Aorta (tissue), 5 donors: Measurements from ENCODE around the gene ZNF688. TPM values are rescaled to one million over a fixed set of nuclear protein-coding genes. Genes with fewer than 3 reads are reported as not detected.

Experiments used
- ATAC-seq: fragments of 200-7000 bp; cut with Tn5 transposase; one replicate; pipeline ENCODE4 v1.9.1; 2022; ENCODE audit warnings: moderate library complexity; ENCODE audit not compliant: low FRiP score
- DNase-seq, 2 donors: peaks; one replicate each; pipeline ENCODE4 v3.0.0-alpha.2; 2020
- H3K27ac ChIP-seq, 2 donors: one replicate each; pipeline ENCODE4 v1.5.1; 2013; ENCODE audit warnings: low read length in 2 of 2, mild to moderate bottlenecking in 2 of 2, moderate library complexity in 2 of 2, control low read depth in 1 of 2, inconsistent platforms in 1 of 2, low read depth in 1 of 2
- H3K27me3 ChIP-seq, 2 donors: one replicate each; pipeline ENCODE4 v1.6.1; 2013; ENCODE audit warnings: control low read depth in 1 of 2, low read length in 1 of 2, mild to moderate bottlenecking in 1 of 2, moderate library complexity in 1 of 2; ENCODE audit not compliant: insufficient read depth in 2 of 2, control insufficient read depth in 1 of 2
- H3K36me3 ChIP-seq, 2 donors: one replicate each; pipeline ENCODE4 v1.6.1; 2013; ENCODE audit warnings: control low read depth in 1 of 2, low read length in 1 of 2, mild to moderate bottlenecking in 1 of 2; ENCODE audit not compliant: insufficient read depth in 2 of 2, control insufficient read depth in 1 of 2
- H3K4me1 ChIP-seq, 2 donors: one replicate each; pipeline ENCODE4 v1.6.1; 2013; ENCODE audit warnings: low read length in 2 of 2, control low read depth in 1 of 2, mild to moderate bottlenecking in 1 of 2, moderate library complexity in 1 of 2; ENCODE audit not compliant: insufficient read depth in 2 of 2, control insufficient read depth in 1 of 2
- H3K4me3 ChIP-seq, 2 donors: one replicate each; pipeline ENCODE4 v1.5.1; 2013; ENCODE audit warnings: low read length in 2 of 2, control low read depth in 1 of 2, mild to moderate bottlenecking in 1 of 2
- H3K9me3 ChIP-seq: one replicate; pipeline ENCODE4 v1.6.1; 2013; ENCODE audit warnings: mild to moderate bottlenecking, low read length; ENCODE audit not compliant: control insufficient read depth
- WGBS, 2 donors: extraction: QIAGEN DNeasy Blood & Tissue Kit; methylation state at CpG; one replicate each; pipeline ENCODE4 v1.1.7; 2013; 5-methylcytosine and 5-hydroxymethylcytosine counted together
- intact Hi-C, 2 donors: fragments of 100-400 bp; cut with DNase I; formaldehyde crosslinking; loops; one replicate each; pipeline versions ENCODE4 v1.14.2 to v1.15.0; 2022
- polyA plus RNA-seq, 2 donors: library from polyadenylated mRNA; stranded (reverse); fragments of 200-250 nt; gene quantifications; one replicate each; pipeline ENCODE4 v1.2.3, GENCODE V29; 2013
- total RNA-seq, 2 donors: library from RNA; stranded (reverse); fragmentation: NEBNext Ultra II Directional; extraction: Animal tissue kit (Norgen Biotek cat#: 25700); gene quantifications; one replicate each; pipeline ENCODE4 v1.2.1, GENCODE V29; 2021
- donor health status: healthy with polysubstance abuse.
- donor health status: Bipolar disorder and iron deficiency.
- donor health status: DM: no; HTN: no; CAD: no.
- donor health status: DM: no; HTN: no; CAD: no.
- donor health status: DM: yes; HTN: yes; CAD: no.

The ZNF688 gene
- total and polyA plus RNA-seq, 4 donors = 9.0 to 20.2 (median 15.1) TPM

DNA sequence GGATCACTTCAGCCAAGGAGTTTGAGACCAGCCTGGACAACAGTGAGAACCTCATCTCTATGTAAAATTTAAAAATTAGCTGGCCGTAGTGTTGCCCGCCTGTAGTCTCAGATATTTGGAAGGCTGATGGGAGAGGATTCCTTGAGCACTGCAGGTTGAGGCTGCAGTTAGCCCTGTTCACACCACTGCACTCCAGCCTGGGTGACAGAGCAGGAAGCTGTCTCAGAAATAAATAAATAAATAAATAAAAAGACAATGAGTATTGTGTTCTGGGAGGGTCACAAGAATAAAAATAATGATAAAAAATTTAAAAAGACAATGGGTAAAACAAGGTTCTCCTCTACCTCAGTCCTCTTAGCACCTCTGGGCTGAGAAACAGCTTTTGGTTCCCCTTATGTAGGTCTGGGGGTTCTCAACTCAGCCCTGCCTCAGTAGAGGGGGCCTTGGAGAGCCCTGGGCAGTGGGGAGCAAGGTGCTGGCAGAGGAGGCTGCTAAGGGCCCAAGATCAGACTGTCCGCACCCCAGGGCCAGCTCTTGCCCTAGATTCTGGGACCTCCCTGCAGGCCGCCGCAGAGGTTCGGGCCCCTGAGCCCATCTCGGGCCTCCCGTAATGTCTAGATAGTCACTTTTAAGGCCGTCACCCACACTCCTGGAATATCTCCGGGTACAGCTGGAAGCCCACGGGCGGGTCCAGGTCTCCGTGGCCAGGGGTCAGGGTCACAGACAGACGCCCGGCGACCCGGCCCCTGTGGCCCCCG, 16.8 kb downstream of the ZNF688 start:
- Histone ChIP-seq H3K4me3 (no peak overlapping the region), H3K4me1 (no peaks in the 10 kb centered on the region), H3K27ac (no peak overlapping the region), H3K36me3 (peaks cover 0 to 4% of the 10 kb centered on the region in 2 donors), H3K9me3 (no peaks in the 10 kb centered on the region), H3K27me3 (no peaks in the 10 kb centered on the region)
- intact Hi-C loops = no loop called here
- 94 to 95% methylated on average over 18 of the region's 18 CpGs for WGBS, 2 donors
- ATAC-seq = no peak
- no peak for DNase-seq

DNA sequence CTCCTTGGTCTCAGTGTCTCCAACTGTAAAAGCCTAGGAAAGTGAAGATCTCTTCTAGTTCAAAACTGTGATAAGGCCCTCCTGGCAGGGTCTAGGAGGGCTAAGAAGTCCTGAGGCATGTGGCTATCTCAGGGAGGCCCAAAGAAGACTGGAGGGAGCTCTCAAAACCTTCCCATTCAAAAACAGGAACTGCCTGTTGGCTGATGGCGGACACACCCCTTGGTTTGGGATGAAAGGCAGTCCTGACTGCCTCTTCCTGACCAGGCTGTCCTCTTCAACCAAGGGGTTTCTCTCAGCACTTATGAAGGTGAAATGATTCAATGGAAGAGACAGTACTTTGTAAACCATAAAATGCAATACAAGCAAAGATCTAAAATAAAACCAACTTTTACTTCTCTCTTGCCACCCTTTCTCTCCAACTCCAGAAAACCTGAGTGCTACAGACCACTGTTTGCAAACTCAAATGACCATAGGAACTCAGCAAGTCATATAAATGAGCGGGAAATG, 18.1 kb downstream of the ZNF688 start:
- no peaks in the 10 kb centered on the region for H3K4me1 ChIP-seq
- no peak overlapping the region for H3K4me3 ChIP-seq
- H3K36me3 ChIP-seq = peaks cover 0 to 4% of the 10 kb centered on the region in 2 donors
- no peaks in the 10 kb centered on the region for H3K27me3 ChIP-seq
- intact Hi-C loops = no loop called here
- DNase-seq (no peak), ATAC-seq (no peak)
- WGBS, 2 donors = 89 to 91% methylated on average over 2 of the region's 2 CpGs
- no peak overlapping the region for H3K27ac ChIP-seq
- no peaks in the 10 kb centered on the region for H3K9me3 ChIP-seq

GRCh38 chr16:30552956-30553355, 18.6 kb downstream of the ZNF688 start:
- 80 to 81% methylated on average over 4 of the region's 4 CpGs for whole genome bisulfite sequencing, 2 donors
- DNase-seq (no peak), ATAC-seq (no peak)
- no peaks in the 10 kb centered on the region for H3K4me1 ChIP-seq
- H3K4me3 ChIP-seq = no peak overlapping the region
- intact Hi-C loops = no loop called here
- no peak overlapping the region for H3K27ac ChIP-seq
- H3K9me3 ChIP-seq = no peaks in the 10 kb centered on the region
- peaks cover 0 to 4% of the 10 kb centered on the region in 2 donors for H3K36me3 ChIP-seq
- no peaks in the 10 kb centered on the region for H3K27me3 ChIP-seq

- H3K4me3 ChIP-seq = no peak overlapping the region
- H3K27me3 ChIP-seq = no peaks in the 10 kb centered on the region
- no peak for ATAC-seq
- intact Hi-C loops = no loop called here
- no peak for DNase-seq
- peaks cover 0 to 4% of the 10 kb centered on the region in 2 donors for H3K36me3 ChIP-seq
- WGBS, 2 donors = 84 to 92% methylated on average over 3 of the region's 3 CpGs
- no peaks in the 10 kb centered on the region for H3K9me3 ChIP-seq
- no peak overlapping the region for H3K27ac ChIP-seq
- no peaks in the 10 kb centered on the region for H3K4me1 ChIP-seq
Measured at GRCh38 chr16:30551781-30552180, 19.7 kb downstream of the ZNF688 start.

GRCh38 chr16:30548416-30549253, 22.9 kb downstream of the ZNF688 start:
- ATAC-seq (no peak), DNase-seq (no peak)
- H3K4me3 ChIP-seq = no peak overlapping the region
- H3K4me1 ChIP-seq = no peaks in the 10 kb centered on the region
- 77 to 79% methylated on average over 8 of the region's 8 CpGs for WGBS, 2 donors
- H3K27ac ChIP-seq = no peak overlapping the region
- no peaks in the 10 kb centered on the region for H3K9me3 ChIP-seq
- H3K36me3 ChIP-seq = no peaks in the 10 kb centered on the region
- intact Hi-C loops = no loop called here
- no peaks in the 10 kb centered on the region for H3K27me3 ChIP-seq

DNA sequence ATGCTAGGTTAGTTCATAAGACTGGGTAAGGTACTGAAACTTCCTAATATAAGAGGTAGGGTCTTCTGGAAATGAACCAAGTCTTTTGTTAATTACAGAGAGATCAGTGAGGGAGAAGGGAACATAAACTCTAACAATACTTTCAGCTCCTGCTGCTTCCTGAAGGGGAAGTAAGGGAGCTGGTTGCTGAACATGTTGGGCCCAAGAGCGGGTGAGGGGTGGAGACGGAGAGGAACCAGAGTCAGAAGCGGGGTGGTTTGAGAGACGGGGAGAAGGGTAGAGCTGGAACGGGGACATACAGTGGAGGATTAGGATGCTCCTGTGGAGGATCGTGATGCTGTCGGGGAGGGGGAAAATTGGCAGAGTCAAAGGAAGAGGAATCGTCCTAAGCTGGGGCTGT, 25.4 kb downstream of the ZNF688 start:
- Histone ChIP-seq H3K4me3 (no peak overlapping the region), H3K4me1 (no peaks in the 10 kb centered on the region), H3K27ac (no peak overlapping the region), H3K36me3 (no peaks in the 10 kb centered on the region), H3K27me3 (no peaks in the 10 kb centered on the region), H3K9me3 (no peaks in the 10 kb centered on the region)
- DNase-seq (no peak), ATAC-seq (no peak)
- WGBS, 2 donors = 85 to 86% methylated on average over 8 of the region's 8 CpGs
- intact Hi-C loops = no loop called here

- H3K9me3 ChIP-seq = no peaks in the 10 kb centered on the region
- 76 to 81% methylated on average over 5 of the region's 5 CpGs for WGBS, 2 donors
- no peaks in the 10 kb centered on the region for H3K27me3 ChIP-seq
- no peak overlapping the region for H3K27ac ChIP-seq
- no peak overlapping the region for H3K4me3 ChIP-seq
- no peaks in the 10 kb centered on the region for H3K4me1 ChIP-seq
- DNase-seq (no peak), ATAC-seq (no peak)
- no peaks in the 10 kb centered on the region for H3K36me3 ChIP-seq
- intact Hi-C loops = no loop called here
Measured at GRCh38 chr16:30543067-30543466, 28.4 kb downstream of the ZNF688 start.

GRCh38 chr16:30541502-30542329, 29.8 kb downstream of the ZNF688 start:
- intact Hi-C loops = no loop called here
- ATAC-seq (no peak), DNase-seq (no peak)
- H3K4me3 ChIP-seq = no peak overlapping the region
- no peaks in the 10 kb centered on the region for H3K36me3 ChIP-seq
- WGBS, 2 donors = 54 to 56% methylated on average over 10 of the region's 10 CpGs
- no peaks in the 10 kb centered on the region for H3K27me3 ChIP-seq
- H3K4me1 ChIP-seq = no peaks in the 10 kb centered on the region
- H3K9me3 ChIP-seq = no peaks in the 10 kb centered on the region
- H3K27ac ChIP-seq = no peak overlapping the region
